HepG2 (cell line): ENCODE measurements around the gene EYA3. TPM values are rescaled to one million over a fixed set of nuclear protein-coding genes. Genes with fewer than 3 reads are reported as not detected.

ENCODE experiments used
- ATAC-seq: fragments of 200-7000 bp; cut with Tn5 transposase; 3 replicates; pipeline ENCODE4 v1.9.1; 2020; ENCODE audit warnings: mild to moderate bottlenecking, moderate library complexity
- BruUV-seq: library from RNA; stranded (reverse); fragments of 400-500 nt; replicated peaks from 2 replicates; lab custom pipeline; 2021; lab: Mats Ljungman, UMichigan
- CTCF ChIA-PET: fragments of 300-600 bp; formaldehyde crosslinking; extraction: SDS; loops from one replicate; lab custom pipeline; 2021; ENCODE audit warnings: low total read pairs, inconsistent platforms, low intra/inter-chr PET ratio; lab: Yijun Ruan, JAX
- POLR2A ChIA-PET: fragments of 350-600 bp; sonication (Branson Sonifier 250); formaldehyde crosslinking; loops from one replicate; lab custom pipeline; 2020; ENCODE audit warnings: antibody characterized with exemption, inconsistent platforms; lab: Yijun Ruan, JAX
- DNase-seq: peaks from one replicate; pipeline ENCODE4 v3.0.0-alpha.2; 2015; ENCODE audit warnings: low spot score
- FAIRE-seq: peaks from 3 replicates; lab custom pipeline; 2011; peaks lifted over from hg19 to GRCh38; lab: Jason Lieb, UNC
- H2AFZ ChIP-seq: one replicate; pipeline ENCODE4 v1.6.1; 2011; ENCODE audit warnings: low read length, inconsistent platforms
- H3K27ac ChIP-seq: fragments of 300-600 bp; 3 replicates; pipeline ENCODE4 v1.8.0; 2011; ENCODE audit warnings: mixed run types, mild to moderate bottlenecking, mixed read lengths, low read length, inconsistent platforms; ENCODE audit not compliant: insufficient read depth; ENCODE audit errors: extremely low read length
- H3K27me3 ChIP-seq, 2 experiments: fragments of 200-600 bp in 1 of 2; 2 replicates in 1 of 2; 3 replicates in 1 of 2; pipeline versions ENCODE4 v1.6.0 to v1.8.0; 2011; ENCODE audit warnings: low read length in 2 of 2, mild to moderate bottlenecking in 2 of 2, moderate library complexity in 2 of 2, inconsistent platforms in 1 of 2; ENCODE audit not compliant: insufficient read depth in 2 of 2, control insufficient read depth in 1 of 2
- H3K36me3 ChIP-seq, 2 experiments: fragments of 200-600 bp in 1 of 2; replicated peaks in 1 of 2; 2 replicates in 1 of 2; 3 replicates in 1 of 2; pipeline versions ENCODE4 v1.5.1 to v1.8.0; 2011; ENCODE audit warnings: low read length in 2 of 2, inconsistent platforms in 1 of 2; ENCODE audit not compliant: insufficient read depth in 2 of 2, control insufficient read depth in 1 of 2
- H3K4me1 ChIP-seq: 2 replicates; pipeline ENCODE4 v1.5.1; 2012; ENCODE audit warnings: low read length, inconsistent platforms; ENCODE audit not compliant: insufficient read depth
- H3K4me2 ChIP-seq: 2 replicates; pipeline ENCODE4 v1.6.0; 2011; ENCODE audit warnings: low read depth, low read length, inconsistent platforms
- H3K4me3 ChIP-seq, 3 experiments: fragments of 200-600 bp in 1 of 3; sonication (generic), shearing (Covaris generic) in 1 of 3; replicated peaks in 1 of 3; 2 replicates each; pipeline ENCODE4 v1.5.1; 2011 to 2016; ENCODE audit warnings: low read length in 3 of 3, inconsistent platforms in 2 of 3, low read depth in 2 of 3, mild to moderate bottlenecking in 2 of 3, control low read depth in 1 of 3, mixed read lengths in 1 of 3; ENCODE audit not compliant: insufficient read depth in 1 of 3
- H3K79me2 ChIP-seq: one replicate; pipeline ENCODE4 v1.6.1; 2011; ENCODE audit warnings: low read length, inconsistent platforms; ENCODE audit not compliant: insufficient read depth
- H3K9ac ChIP-seq: 2 replicates; pipeline ENCODE4 v1.6.0; 2011; ENCODE audit warnings: mild to moderate bottlenecking, low read depth, low read length, inconsistent platforms; ENCODE audit not compliant: insufficient read depth
- H3K9me3 ChIP-seq: 2 replicates; pipeline ENCODE4 v1.5.1; 2012; ENCODE audit warnings: mild to moderate bottlenecking, low read length
- H4K20me1 ChIP-seq: 2 replicates; pipeline ENCODE4 v1.6.0; 2011; ENCODE audit warnings: inconsistent platforms, mild to moderate bottlenecking, low read length, moderate library complexity; ENCODE audit not compliant: insufficient read depth
- MAFF ChIP-seq: IDR thresholded peaks from 2 replicates; pipeline ENCODE4 v1.6.1; 2011; ENCODE audit warnings: low read depth, low read length, improper control_type of control experiment
- NCOA2 ChIP-seq: sonication (generic); formaldehyde crosslinking; IDR thresholded peaks from 2 replicates; pipeline ENCODE4 v1.8.0; 2022; ENCODE audit warnings: inconsistent platforms
- PHB2 ChIP-seq: fragments of 450-650 bp; IDR thresholded peaks from 2 replicates; pipeline ENCODE4 v1.6.1; 2018; ENCODE audit not compliant: partially characterized antibody
- SALL2 ChIP-seq: sonication (generic); formaldehyde crosslinking; IDR thresholded peaks from 2 replicates; pipeline ENCODE4 v1.8.1; 2023; ENCODE audit warnings: mild to moderate bottlenecking, missing genetic modification reagents, inconsistent platforms
- SMARCE1 ChIP-seq: fragments of 450-650 bp; IDR thresholded peaks from 2 replicates; pipeline ENCODE4 v1.6.1; 2017; ENCODE audit warnings: borderline replicate concordance
- ZFX ChIP-seq: sonication (generic); formaldehyde crosslinking; IDR thresholded peaks from 2 replicates; pipeline ENCODE4 v1.4.0; 2020; ENCODE audit warnings: mild to moderate bottlenecking, low read depth, missing genetic modification reagents, moderate library complexity
- ZNF33B ChIP-seq: sonication (generic); formaldehyde crosslinking; IDR thresholded peaks from 2 replicates; pipeline ENCODE4 v1.5.1; 2020; ENCODE audit warnings: mild to moderate bottlenecking, missing genetic modification reagents
- WGBS: methylation state at CpG from one replicate; pipeline ENCODE4 v1.1.6; 2017; ENCODE audit warnings: low lambda C conversion rate; 5-methylcytosine and 5-hydroxymethylcytosine counted together
- in situ Hi-C: cut with HindIII; loops from 2 replicates; pipeline ENCODE4 v1.10.0; 2017; ENCODE audit warnings: low pct_unique_long_range_greater_than_20kb; ENCODE audit not compliant: extremely low pct_ligation_motif_present
- intact Hi-C: fragments of 100-400 bp; cut with micrococcal nuclease; formaldehyde crosslinking; loops from one replicate; pipeline ENCODE4 v1.10.0; 2022; ENCODE audit not compliant: unreplicated experiment
- polyA plus RNA-seq, 8 experiments: library from polyadenylated mRNA; depleted of rRNA in 3 of 8; stranded (reverse) in 7 of 8; unstranded in 1 of 8; fragments of >200 nt; fragmentation: Illumina TruSeq in 4 of 8; extraction: Trizol in 4 of 8; gene quantifications; 2 replicates each; pipeline versions ENCODE4 v1.2.1 to v1.2.3, GENCODE V29; 2011 to 2016; ENCODE audit warnings: low read depth in 4 of 8, missing spikeins in 1 of 8, mixed read lengths in 1 of 8; ENCODE audit not compliant: insufficient read depth in 1 of 8
- total RNA-seq, 5 experiments: library from RNA; depleted of rRNA; stranded (reverse); fragments of >200 nt; fragmentation: Illumina TruSeq; extraction: Trizol; gene quantifications; 2 replicates each; pipeline ENCODE4 v1.2.3, GENCODE V29; 2016; ENCODE audit warnings: low read depth in 1 of 5
- TF ChIP-seq, protein P1 (sequence below): sonication (generic); formaldehyde crosslinking; IDR thresholded peaks from 2 replicates; pipeline ENCODE4 v1.8.0; 2022; ENCODE audit warnings: low read depth, missing genetic modification reagents
- TF ChIP-seq, protein P2 (sequence below): sonication (generic); formaldehyde crosslinking; IDR thresholded peaks from 2 replicates; pipeline ENCODE4 v1.9.0; 2021; ENCODE audit warnings: missing genetic modification reagents, mild to moderate bottlenecking, borderline replicate concordance
- TF ChIP-seq, protein P3 (sequence below): sonication (generic); formaldehyde crosslinking; IDR thresholded peaks from 2 replicates; pipeline ENCODE4 v1.5.1; 2020; ENCODE audit warnings: mild to moderate bottlenecking, missing genetic modification reagents, moderate library complexity
- TF ChIP-seq, protein P4 (sequence below): IDR thresholded peaks from 2 replicates; pipeline ENCODE4 v1.6.1; 2016; ENCODE audit warnings: low read depth, missing genetic modification reagents, missing compliant biosample characterization

EYA3 gene
- total and polyA plus RNA-seq, 2 of the 13 experiments (the other 11 are each of a cell fraction or from before 2014, with no cell fraction given): 13.9 to 19.7 TPM

DNA sequence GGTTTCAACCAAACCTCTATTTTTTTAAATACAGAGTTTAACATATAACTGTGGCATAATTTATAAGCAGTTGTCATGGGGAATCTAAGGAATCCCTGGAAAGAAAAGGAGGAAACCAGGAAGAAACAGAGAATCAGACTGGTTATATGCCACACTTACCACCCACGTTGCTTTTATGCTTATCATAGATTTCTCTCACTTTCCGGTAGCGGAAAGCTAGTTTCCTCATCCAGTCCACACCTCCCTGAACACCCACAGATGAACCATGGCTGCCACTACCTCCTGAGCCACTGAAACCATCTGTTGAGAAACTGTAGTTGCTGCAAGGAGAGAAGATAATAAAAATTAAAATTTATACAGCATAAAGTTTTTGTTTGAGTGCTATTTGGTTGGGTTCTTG lies 95.2 kb downstream of the EYA3 start:
- no peaks in the 10 kb centered on the region for H3K9me3 ChIP-seq
- ChIA-PET POLR2A (no interaction called here), CTCF (no interaction called here)
- intact Hi-C loops: no loop called here
- no peak overlapping the region for H2AFZ ChIP-seq
- DNase-seq (no peak), ATAC-seq (no peak), FAIRE-seq (no peak)
- in situ Hi-C loops: no loop called here
- WGBS: 95% methylated on average over 3 of the region's 3 CpGs
- BruUV-seq: no TSS peak
- H3K36me3 ChIP-seq: peaks cover 19 to 68% of the 10 kb centered on the region in 2 experiments
- no peak overlapping the region for H3K9ac ChIP-seq
- H3K27ac ChIP-seq: no peak overlapping the region
- H3K4me2 ChIP-seq: no peak overlapping the region
- H3K4me3 ChIP-seq: no peak overlapping the region
- no peaks in the 10 kb centered on the region for H4K20me1 ChIP-seq
- H3K27me3 ChIP-seq: no peaks in the 10 kb centered on the region
- no peaks in the 10 kb centered on the region for H3K4me1 ChIP-seq
- H3K79me2 ChIP-seq: no peaks in the 10 kb centered on the region
- TF ChIP-seq SMARCE1: no peak
- TF ChIP-seq PHB2: no peak
- TF ChIP-seq NCOA2 (CRISPR knock-in tag): no peak
- TF ChIP-seq, protein P1, sequence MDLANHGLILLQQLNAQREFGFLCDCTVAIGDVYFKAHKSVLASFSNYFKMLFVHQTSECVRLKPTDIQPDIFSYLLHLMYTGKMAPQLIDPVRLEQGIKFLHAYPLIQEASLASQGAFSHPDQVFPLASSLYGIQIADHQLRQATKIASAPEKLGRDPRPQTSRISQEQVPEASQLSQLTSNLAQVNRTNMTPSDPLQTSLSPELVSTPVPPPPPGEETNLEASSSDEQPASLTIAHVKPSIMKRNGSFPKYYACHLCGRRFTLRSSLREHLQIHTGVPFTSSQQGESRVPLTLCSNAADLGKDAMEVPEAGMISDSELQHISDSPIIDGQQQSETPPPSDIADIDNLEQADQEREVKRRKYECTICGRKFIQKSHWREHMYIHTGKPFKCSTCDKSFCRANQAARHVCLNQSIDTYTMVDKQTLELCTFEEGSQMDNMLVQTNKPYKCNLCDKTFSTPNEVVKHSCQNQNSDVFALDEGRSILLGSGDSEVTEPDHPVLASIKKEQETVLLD (CRISPR knock-in tag): no peak
- TF ChIP-seq, protein P2, sequence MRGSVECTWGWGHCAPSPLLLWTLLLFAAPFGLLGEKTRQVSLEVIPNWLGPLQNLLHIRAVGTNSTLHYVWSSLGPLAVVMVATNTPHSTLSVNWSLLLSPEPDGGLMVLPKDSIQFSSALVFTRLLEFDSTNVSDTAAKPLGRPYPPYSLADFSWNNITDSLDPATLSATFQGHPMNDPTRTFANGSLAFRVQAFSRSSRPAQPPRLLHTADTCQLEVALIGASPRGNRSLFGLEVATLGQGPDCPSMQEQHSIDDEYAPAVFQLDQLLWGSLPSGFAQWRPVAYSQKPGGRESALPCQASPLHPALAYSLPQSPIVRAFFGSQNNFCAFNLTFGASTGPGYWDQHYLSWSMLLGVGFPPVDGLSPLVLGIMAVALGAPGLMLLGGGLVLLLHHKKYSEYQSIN (CRISPR knock-in tag): no peak
- TF ChIP-seq, protein P3, sequence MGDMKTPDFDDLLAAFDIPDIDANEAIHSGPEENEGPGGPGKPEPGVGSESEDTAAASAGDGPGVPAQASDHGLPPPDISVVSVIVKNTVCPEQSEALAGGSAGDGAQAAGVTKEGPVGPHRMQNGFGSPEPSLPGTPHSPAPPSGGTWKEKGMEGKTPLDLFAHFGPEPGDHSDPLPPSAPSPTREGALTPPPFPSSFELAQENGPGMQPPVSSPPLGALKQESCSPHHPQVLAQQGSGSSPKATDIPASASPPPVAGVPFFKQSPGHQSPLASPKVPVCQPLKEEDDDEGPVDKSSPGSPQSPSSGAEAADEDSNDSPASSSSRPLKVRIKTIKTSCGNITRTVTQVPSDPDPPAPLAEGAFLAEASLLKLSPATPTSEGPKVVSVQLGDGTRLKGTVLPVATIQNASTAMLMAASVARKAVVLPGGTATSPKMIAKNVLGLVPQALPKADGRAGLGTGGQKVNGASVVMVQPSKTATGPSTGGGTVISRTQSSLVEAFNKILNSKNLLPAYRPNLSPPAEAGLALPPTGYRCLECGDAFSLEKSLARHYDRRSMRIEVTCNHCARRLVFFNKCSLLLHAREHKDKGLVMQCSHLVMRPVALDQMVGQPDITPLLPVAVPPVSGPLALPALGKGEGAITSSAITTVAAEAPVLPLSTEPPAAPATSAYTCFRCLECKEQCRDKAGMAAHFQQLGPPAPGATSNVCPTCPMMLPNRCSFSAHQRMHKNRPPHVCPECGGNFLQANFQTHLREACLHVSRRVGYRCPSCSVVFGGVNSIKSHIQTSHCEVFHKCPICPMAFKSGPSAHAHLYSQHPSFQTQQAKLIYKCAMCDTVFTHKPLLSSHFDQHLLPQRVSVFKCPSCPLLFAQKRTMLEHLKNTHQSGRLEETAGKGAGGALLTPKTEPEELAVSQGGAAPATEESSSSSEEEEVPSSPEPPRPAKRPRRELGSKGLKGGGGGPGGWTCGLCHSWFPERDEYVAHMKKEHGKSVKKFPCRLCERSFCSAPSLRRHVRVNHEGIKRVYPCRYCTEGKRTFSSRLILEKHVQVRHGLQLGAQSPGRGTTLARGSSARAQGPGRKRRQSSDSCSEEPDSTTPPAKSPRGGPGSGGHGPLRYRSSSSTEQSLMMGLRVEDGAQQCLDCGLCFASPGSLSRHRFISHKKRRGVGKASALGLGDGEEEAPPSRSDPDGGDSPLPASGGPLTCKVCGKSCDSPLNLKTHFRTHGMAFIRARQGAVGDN (CRISPR knock-in tag): no peak
- no peak for TF ChIP-seq MAFF
- TF ChIP-seq ZFX: no peak
- no peak for TF ChIP-seq SALL2 (CRISPR knock-in tag)
- no peak for TF ChIP-seq ZNF33B (CRISPR knock-in tag)
- TF ChIP-seq, protein P4, sequence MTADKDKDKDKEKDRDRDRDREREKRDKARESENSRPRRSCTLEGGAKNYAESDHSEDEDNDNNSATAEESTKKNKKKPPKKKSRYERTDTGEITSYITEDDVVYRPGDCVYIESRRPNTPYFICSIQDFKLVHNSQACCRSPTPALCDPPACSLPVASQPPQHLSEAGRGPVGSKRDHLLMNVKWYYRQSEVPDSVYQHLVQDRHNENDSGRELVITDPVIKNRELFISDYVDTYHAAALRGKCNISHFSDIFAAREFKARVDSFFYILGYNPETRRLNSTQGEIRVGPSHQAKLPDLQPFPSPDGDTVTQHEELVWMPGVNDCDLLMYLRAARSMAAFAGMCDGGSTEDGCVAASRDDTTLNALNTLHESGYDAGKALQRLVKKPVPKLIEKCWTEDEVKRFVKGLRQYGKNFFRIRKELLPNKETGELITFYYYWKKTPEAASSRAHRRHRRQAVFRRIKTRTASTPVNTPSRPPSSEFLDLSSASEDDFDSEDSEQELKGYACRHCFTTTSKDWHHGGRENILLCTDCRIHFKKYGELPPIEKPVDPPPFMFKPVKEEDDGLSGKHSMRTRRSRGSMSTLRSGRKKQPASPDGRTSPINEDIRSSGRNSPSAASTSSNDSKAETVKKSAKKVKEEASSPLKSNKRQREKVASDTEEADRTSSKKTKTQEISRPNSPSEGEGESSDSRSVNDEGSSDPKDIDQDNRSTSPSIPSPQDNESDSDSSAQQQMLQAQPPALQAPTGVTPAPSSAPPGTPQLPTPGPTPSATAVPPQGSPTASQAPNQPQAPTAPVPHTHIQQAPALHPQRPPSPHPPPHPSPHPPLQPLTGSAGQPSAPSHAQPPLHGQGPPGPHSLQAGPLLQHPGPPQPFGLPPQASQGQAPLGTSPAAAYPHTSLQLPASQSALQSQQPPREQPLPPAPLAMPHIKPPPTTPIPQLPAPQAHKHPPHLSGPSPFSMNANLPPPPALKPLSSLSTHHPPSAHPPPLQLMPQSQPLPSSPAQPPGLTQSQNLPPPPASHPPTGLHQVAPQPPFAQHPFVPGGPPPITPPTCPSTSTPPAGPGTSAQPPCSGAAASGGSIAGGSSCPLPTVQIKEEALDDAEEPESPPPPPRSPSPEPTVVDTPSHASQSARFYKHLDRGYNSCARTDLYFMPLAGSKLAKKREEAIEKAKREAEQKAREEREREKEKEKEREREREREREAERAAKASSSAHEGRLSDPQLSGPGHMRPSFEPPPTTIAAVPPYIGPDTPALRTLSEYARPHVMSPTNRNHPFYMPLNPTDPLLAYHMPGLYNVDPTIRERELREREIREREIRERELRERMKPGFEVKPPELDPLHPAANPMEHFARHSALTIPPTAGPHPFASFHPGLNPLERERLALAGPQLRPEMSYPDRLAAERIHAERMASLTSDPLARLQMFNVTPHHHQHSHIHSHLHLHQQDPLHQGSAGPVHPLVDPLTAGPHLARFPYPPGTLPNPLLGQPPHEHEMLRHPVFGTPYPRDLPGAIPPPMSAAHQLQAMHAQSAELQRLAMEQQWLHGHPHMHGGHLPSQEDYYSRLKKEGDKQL (CRISPR knock-in tag): no peak
